ACC112 (cell line): ENCODE results near the gene TNFRSF8.

ENCODE experiments used
- H2AFZ ChIP-seq: fragments of 200-600 bp; sonication (generic); one replicate; pipeline ENCODE4 v1.6.0; 2017; ENCODE audit warnings: antibody characterized with exemption, low read length; ENCODE audit not compliant: unreplicated experiment
- H3K27ac ChIP-seq: fragments of 200-600 bp; sonication (generic); 2 replicates; pipeline ENCODE4 v1.5.1; 2014; ENCODE audit warnings: low read depth, mild to moderate bottlenecking, antibody characterized with exemption, low read length, moderate library complexity
- H3K27me3 ChIP-seq: fragments of 200-600 bp; sonication (generic); 2 replicates; pipeline ENCODE4 v1.6.1; 2014; ENCODE audit warnings: mild to moderate bottlenecking, antibody characterized with exemption, low read length, moderate library complexity, mixed read lengths; ENCODE audit not compliant: insufficient read depth
- H3K36me3 ChIP-seq: fragments of 200-600 bp; sonication (generic); 2 replicates; pipeline ENCODE4 v1.6.1; 2016; ENCODE audit warnings: mild to moderate bottlenecking, antibody characterized with exemption, low read length, moderate library complexity, mixed read lengths; ENCODE audit not compliant: insufficient read depth
- H3K4me1 ChIP-seq: fragments of 200-600 bp; sonication (generic); one replicate; pipeline ENCODE4 v1.6.1; 2016; ENCODE audit warnings: low read length, mixed read lengths; ENCODE audit not compliant: insufficient read depth, unreplicated experiment, control insufficient read depth
- H3K4me3 ChIP-seq: fragments of 200-600 bp; sonication (generic); 2 replicates; pipeline ENCODE4 v1.5.1; 2014; ENCODE audit warnings: mild to moderate bottlenecking, low read depth, low read length
- H3K79me2 ChIP-seq: fragments of 200-600 bp; sonication (generic); one replicate; pipeline ENCODE4 v1.6.0; 2016; ENCODE audit warnings: low read length; ENCODE audit not compliant: control insufficient read depth, unreplicated experiment, insufficient read depth

Gene TNFRSF8

DNA sequence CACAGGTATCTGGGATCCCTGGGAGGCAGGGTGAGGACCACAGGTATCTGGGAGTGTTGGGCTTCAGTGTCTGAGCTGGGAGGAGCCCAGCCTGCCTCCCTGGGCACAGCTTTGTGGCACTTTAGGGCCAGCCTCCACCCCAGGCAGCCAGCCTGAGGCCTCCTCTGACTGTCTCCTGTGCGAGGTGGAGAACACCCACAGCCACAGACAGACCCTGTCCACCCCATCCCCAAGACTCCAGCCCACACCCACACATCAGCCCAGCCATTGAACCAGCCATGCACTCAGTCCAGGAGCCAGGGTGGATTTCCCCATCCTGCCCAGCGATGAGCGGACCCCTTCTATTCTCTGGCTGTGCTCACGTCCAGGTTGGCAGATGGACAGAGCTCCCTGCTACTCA lies 81.9 kb downstream of the TNFRSF8 start:
- Histone ChIP-seq H3K79me2 (no peaks in the 10 kb centered on the region), H3K27me3 (no peaks in the 10 kb centered on the region), H3K27ac (no peak overlapping the region), H3K4me3 (no peak overlapping the region), H3K4me1 (peaks cover 22% of the 10 kb centered on the region), H3K36me3 (no peaks in the 10 kb centered on the region), H2AFZ (no peak overlapping the region)

DNA sequence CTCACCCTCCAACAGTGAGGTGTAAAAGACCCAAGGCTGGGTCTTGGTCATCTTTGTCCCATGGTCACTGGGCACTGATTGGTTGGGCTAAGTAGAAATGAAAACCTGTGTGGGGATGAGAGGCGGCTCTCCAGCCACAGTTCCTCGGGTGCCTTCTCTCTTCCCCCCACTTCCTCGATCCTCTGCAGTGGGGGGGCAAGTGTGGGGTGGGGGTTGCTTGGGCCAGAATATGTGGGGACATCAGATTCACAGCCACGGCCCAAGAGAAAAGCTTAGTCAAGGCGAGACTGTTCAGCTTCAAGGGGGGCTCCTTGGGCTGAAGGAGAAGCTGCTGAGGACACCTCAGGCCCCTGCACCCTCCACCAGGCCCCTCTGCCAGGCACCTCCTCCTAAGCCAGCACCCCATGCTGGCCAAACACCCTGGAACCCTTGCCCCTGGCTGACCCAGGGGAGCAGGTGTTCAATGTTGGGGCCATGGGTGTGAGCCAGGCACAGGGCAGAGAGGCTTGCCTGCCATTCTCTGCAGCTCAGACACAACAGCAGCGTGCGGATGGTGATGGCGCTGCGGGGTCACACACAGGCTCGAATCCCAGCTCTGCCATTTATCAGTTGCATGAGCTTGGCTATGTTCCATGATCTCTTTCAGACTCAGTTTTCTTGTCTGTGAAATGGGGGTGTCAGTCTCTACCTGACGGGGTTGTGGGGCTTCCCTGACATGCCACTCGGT lies 82.7 kb downstream of the TNFRSF8 start:
- Histone ChIP-seq H3K4me3 (no peak overlapping the region), H3K36me3 (no peaks in the 10 kb centered on the region), H3K27ac (no peak overlapping the region), H3K79me2 (no peaks in the 10 kb centered on the region), H3K27me3 (no peaks in the 10 kb centered on the region), H2AFZ (no peak overlapping the region), H3K4me1 (peaks cover 30% of the 10 kb centered on the region)

DNA sequence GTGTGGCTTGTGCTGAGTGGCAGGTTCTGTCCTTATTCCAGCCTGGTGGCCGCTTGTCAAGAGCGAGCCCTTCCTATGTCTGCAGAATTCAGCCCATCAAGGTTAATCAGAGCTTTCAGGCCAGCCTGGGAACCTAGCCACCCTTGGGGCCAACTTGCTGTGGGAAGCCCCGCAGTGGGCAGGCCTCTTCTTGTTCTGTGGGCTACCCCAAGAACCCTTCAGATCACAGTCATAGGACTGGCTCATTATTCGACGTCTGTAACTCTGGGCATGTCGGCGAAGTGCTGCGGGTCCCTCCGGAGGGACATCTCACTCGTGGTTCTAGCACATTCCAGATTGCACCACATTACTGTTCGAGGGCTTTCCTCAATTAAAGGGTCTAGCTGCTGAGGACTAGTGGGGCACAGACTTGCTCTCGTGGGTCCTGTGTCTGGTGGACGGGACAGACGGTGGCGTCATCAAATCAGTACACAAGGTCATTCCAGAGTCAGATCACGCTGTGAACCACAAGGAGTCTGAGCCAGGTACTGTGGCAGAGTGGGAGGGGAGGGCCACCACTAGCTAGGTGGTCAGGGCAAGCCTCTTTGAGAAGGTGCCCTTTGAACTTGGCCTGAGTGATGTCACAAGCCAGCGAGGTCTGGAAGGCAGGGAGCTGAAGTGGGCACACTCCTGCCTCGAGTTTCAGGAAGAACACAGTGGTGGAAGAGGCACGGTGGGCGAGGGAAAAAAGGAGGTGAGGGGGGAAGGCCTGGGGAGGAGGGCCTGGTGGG lies 83.4 kb downstream of the TNFRSF8 start:
- Histone ChIP-seq H3K36me3 (no peaks in the 10 kb centered on the region), H3K4me1 (peaks cover 30% of the 10 kb centered on the region), H3K79me2 (no peaks in the 10 kb centered on the region), H3K27ac (no peak overlapping the region), H2AFZ (no peak overlapping the region), H3K4me3 (no peak overlapping the region), H3K27me3 (no peaks in the 10 kb centered on the region)

DNA sequence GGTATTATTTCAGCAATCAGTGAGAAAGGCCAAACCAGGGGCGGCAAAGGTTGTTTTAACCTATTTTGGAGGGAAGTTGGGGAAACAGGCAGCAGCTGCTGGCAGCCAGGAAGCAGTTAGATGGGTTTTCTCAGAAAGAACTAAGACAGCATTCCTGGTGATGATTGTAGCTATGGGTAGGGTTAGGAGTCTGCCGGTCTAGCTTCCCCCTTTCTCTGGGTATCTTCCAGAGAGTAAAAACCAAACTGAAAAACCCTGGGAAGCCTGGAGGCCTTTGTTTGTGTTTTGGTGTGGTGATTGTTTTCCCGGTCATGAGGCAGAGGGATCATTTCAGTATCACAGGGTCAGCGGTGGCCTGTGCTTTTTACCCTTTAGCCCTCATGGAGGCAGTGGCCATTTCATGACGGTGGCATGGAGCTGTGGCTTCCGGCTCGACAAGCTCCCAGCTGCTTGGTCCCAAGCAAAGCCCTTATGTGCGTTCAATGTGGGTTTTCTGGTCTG lies 84.1 kb downstream of the TNFRSF8 start:
- Histone ChIP-seq H3K79me2 (no peaks in the 10 kb centered on the region), H3K27me3 (no peaks in the 10 kb centered on the region), H3K4me3 (no peak overlapping the region), H3K27ac (no peak overlapping the region), H3K36me3 (no peaks in the 10 kb centered on the region), H2AFZ (peak overlapping the region; percentile 26), H3K4me1 (peaks cover 31% of the 10 kb centered on the region)

DNA sequence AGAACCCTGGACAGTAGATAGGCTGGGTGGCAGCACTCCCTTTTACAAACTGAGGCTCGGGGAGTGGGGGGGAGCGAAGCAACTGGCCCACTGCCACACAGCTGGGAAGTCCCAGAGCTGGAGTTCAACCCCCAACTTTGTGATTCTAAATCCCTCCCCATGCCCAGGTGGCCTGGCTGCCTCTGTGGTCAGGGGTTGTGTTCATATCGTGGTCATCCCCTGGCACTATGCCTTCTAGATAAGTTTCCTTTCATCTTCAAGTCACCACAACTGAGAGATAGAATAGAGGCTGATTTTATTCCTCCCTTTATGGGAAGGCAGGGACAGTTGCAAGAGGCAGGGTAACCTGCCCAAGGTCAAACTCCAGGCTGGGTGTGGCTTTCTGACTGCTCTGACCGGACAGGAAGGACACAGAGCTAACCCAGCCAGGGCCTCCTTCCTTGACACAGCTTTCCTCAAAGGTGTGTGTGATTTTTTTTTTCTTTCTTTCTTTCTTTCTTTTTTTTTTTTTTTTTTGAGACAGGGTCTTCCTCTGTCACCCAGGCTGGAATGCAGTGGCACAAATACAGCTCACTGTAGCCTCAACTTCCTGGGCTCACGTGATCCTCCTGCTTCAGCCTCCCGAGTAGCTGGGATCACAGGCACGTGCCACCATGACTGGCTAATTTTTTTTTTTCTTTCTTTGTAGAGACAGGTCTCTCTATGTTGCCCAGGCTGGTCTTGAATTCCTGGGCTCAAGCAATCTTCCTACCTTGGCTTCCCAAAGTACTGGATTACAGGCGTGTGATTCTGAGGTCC lies 85.3 kb downstream of the TNFRSF8 start:
- H3K4me1 ChIP-seq: peaks cover 36% of the 10 kb centered on the region
- H3K79me2 ChIP-seq: no peaks in the 10 kb centered on the region
- H3K36me3 ChIP-seq: no peaks in the 10 kb centered on the region
- H2AFZ ChIP-seq: no peak overlapping the region
- H3K4me3 ChIP-seq: no peak overlapping the region
- H3K27ac ChIP-seq: no peak overlapping the region
- H3K27me3 ChIP-seq: no peaks in the 10 kb centered on the region

DNA sequence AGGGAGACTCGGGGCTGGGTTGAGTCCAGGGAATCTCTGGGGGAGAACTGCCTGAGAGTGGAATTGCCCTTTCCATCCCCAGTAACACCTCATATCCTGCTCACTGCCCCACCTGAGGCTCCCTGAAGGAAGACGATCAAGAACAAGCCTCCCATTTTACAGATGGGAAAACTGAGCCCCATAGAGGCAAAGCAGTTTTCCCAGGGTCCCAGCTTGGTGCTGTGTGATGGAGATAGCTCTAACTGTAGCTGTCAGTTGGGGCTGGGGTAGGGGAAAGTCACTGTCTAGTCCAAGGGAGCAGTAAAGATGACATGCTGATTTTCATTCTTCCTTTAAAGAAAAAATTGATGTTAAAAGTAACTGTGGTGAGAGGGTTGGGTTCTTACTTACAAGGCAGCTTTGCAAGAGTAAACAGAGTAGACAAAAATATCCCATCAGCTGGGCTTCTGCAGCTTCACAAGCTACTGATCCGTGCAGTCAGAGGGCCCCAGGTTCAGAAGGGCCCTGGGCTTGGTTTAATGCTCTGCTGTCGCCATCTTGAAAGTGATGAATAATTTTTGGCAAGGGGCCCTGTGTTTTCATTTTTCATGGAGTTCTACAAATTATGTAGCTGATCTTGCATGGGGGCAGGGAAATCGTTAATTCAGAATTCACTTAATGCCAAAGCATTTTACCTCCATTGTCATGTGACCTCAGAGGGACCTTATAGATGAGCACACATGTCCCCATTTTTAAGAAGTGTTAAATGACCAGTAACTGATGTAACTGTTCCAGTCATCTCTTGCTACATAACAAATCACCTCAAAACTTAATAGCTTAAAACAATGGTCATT lies 86.1 kb downstream of the TNFRSF8 start:
- H3K4me3 ChIP-seq: no peak overlapping the region
- no peak overlapping the region for H2AFZ ChIP-seq
- H3K36me3 ChIP-seq: no peaks in the 10 kb centered on the region
- no peaks in the 10 kb centered on the region for H3K79me2 ChIP-seq
- peaks cover 36% of the 10 kb centered on the region for H3K4me1 ChIP-seq
- no peak overlapping the region for H3K27ac ChIP-seq
- H3K27me3 ChIP-seq: no peaks in the 10 kb centered on the region

DNA sequence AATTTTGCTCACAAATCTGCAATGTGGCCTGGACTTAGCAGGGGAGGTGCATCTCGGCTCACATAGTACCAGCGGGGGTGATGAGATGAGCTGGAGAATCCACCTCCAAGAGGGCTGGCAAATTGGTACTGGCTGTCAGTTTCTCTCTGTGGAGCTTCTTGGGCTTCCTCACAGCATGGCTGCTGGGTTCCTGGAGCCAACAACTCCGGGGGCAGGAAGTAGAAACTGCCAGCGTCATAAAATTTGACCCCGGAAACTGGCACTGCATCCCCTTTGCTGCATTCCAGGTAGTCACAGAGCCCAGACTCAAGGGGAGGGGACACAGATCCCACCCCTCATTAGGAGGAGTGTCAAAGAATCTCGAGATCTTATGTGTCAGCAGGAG lies 86.7 kb downstream of the TNFRSF8 start:
- H3K4me1 ChIP-seq: peaks cover 35% of the 10 kb centered on the region
- H3K27ac ChIP-seq: no peak overlapping the region
- no peaks in the 10 kb centered on the region for H3K36me3 ChIP-seq
- H3K79me2 ChIP-seq: no peaks in the 10 kb centered on the region
- H2AFZ ChIP-seq: no peak overlapping the region
- H3K4me3 ChIP-seq: no peak overlapping the region
- no peaks in the 10 kb centered on the region for H3K27me3 ChIP-seq

DNA sequence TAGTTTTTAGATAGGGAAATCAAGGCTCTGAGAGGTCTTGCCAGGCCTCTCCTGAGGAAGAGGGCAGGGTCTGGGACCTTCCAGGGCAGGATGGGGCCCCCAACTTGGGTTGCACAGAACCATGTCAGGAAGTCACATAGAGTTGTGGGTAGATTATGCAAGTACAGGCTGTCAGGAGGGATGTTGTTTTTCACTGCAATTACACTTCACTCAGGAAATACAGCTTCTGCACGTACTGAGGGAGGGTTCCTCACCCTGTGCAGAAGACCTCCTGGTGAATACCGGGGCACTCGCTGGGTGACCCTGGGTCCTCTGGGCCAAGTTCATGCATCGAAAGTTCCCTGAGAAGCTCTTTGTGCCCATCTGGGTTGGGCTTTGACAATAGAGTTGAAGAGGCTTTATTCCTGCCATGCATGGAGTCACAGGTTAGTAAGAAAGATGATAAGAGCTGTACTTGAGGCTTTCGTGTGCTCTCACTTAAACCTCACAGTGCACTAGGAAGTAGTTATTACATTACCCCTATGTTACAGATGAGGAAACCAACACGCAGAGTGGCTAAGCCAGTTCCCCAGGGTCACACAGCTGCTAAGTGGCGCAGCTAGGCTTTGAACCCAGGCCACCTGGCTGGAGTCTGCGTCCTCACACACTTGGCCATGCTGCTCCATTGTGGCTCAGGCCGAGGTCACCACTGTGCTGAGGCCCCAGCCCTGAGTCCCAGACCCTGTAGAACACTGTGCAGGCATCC lies 87.5 kb downstream of the TNFRSF8 start:
- H3K79me2 ChIP-seq: no peaks in the 10 kb centered on the region
- no peak overlapping the region for H3K4me3 ChIP-seq
- H3K27me3 ChIP-seq: no peaks in the 10 kb centered on the region
- H2AFZ ChIP-seq: no peak overlapping the region
- peaks cover 35% of the 10 kb centered on the region for H3K4me1 ChIP-seq
- no peaks in the 10 kb centered on the region for H3K36me3 ChIP-seq
- H3K27ac ChIP-seq: no peak overlapping the region

DNA sequence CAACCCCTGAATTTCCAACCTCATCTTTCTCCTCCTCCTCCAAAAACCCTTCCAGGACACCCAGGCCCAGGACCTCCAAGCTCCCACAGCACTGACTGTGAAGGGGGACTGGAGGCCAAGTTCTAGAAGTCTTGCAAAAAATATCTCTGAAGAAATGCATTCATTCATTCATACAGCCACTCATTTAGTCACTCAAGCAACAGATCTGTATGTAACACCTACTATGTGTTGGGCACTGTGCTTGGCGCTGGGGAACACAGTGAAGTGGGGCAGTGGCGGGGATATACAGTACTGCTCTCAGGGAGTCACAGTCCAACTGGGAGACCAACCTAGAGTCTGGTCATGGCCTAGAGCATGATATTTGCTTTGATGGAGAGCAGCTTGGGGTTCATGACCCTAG lies 88.4 kb downstream of the TNFRSF8 start:
- H3K4me3 ChIP-seq: no peak overlapping the region

More for the DNA sequence above, 88.4 kb downstream of the TNFRSF8 start:
- Histone ChIP-seq H3K36me3 (no peaks in the 10 kb centered on the region), H3K4me1 (peaks cover 35% of the 10 kb centered on the region), H2AFZ (no peak overlapping the region), H3K27ac (no peak overlapping the region), H3K79me2 (no peaks in the 10 kb centered on the region), H3K27me3 (no peaks in the 10 kb centered on the region)
